Ascending aorta (tissue), 2 donors: ENCODE results near the gene TPSAB1. TPM values are rescaled to one million over a fixed set of nuclear protein-coding genes. Genes with fewer than 3 reads are reported as not detected.

Experiments used
- DNase-seq, 2 donors: peaks; one replicate each; pipeline ENCODE4 v3.0.0-alpha.2; 2019; ENCODE audit warnings: low spot score in 2 of 2
- H3K27ac ChIP-seq, 2 donors: fragments of 200-600 bp; sonication (generic); one replicate each; pipeline ENCODE4 v1.5.1; 2016 to 2017; ENCODE audit warnings: mild to moderate bottlenecking in 1 of 2
- H3K27me3 ChIP-seq: fragments of 200-600 bp; sonication (generic); one replicate; pipeline ENCODE4 v1.5.1; 2017
- H3K36me3 ChIP-seq, 2 donors: fragments of 200-600 bp; sonication (generic); one replicate each; pipeline ENCODE4 v1.5.1; 2016
- H3K4me1 ChIP-seq, 2 donors: fragments of 200-600 bp; sonication (generic); one replicate each; pipeline ENCODE4 v1.5.1; 2016 to 2017; ENCODE audit warnings: mild to moderate bottlenecking in 1 of 2
- H3K4me3 ChIP-seq, 2 donors: fragments of 200-600 bp; sonication (generic); one replicate each; pipeline ENCODE4 v1.5.1; 2016 to 2017; ENCODE audit warnings: mild to moderate bottlenecking in 1 of 2
- H3K9me3 ChIP-seq, 2 donors: fragments of 200-600 bp; sonication (generic); one replicate each; pipeline ENCODE4 v1.5.1; 2016
- CTCF ChIP-seq, 3 experiments: fragments of 200-600 bp in 2 of 3; fragments of 450-650 bp in 1 of 3; sonication (generic) in 2 of 3; IDR thresholded peaks; one replicate each; pipeline ENCODE4 v1.5.1; 2016 to 2019; ENCODE audit warnings: antibody characterized with exemption in 3 of 3, mild to moderate bottlenecking in 1 of 3, moderate library complexity in 1 of 3
- intact Hi-C: fragments of 100-400 bp; cut with DNase I; formaldehyde crosslinking; loops from one replicate; pipeline ENCODE4 v1.15.1; 2023
- total RNA-seq: library from RNA; depleted of rRNA; stranded (reverse); fragments of >200 nt; gene quantifications from one replicate; pipeline ENCODE4 v1.1.0, GENCODE V29; 2016

Gene TPSAB1
- total RNA-seq, 1 donor from 2014 or later, result 6.7 TPM

- no peak for TF ChIP-seq CTCF (IDR thresholded peaks at IDR 0.05)
- Histone ChIP-seq H3K4me3 (no peak overlapping the region), H3K9me3 (no peaks in the 10 kb centered on the region), H3K27me3 (no peaks in the 10 kb centered on the region), H3K4me1 (no peaks in the 10 kb centered on the region), H3K27ac (no peak overlapping the region), H3K36me3 (no peaks in the 10 kb centered on the region)
- intact Hi-C loops, result loop anchor here (10.0 kb wide), 1 partner anchor 52 kb away; no protein-coding TSS in a partner anchor
- no peak for DNase-seq
Observed at GRCh38 chr16:1212616-1213194, 27.8 kb upstream of the TPSAB1 start.

GRCh38 chr16:1213231-1213630 is 27.3 kb upstream of the TPSAB1 start:
- no peaks in the 10 kb centered on the region for H3K27me3 ChIP-seq
- H3K9me3 ChIP-seq, result no peaks in the 10 kb centered on the region
- H3K4me1 ChIP-seq, result no peaks in the 10 kb centered on the region
- no peak overlapping the region for H3K4me3 ChIP-seq
- intact Hi-C loops, result loop anchor here (10.0 kb wide), 1 partner anchor 52 kb away; no protein-coding TSS in a partner anchor
- TF ChIP-seq CTCF (IDR thresholded peaks at IDR 0.05), result no peak
- peaks cover 0 to 2% of the 10 kb centered on the region in 2 donors for H3K36me3 ChIP-seq
- H3K27ac ChIP-seq, result no peak overlapping the region
- no peak for DNase-seq

GRCh38 chr16:1213796-1214372 is 26.6 kb upstream of the TPSAB1 start:
- Histone ChIP-seq H3K4me3 (no peak overlapping the region), H3K27ac (no peak overlapping the region), H3K9me3 (no peaks in the 10 kb centered on the region), H3K27me3 (no peaks in the 10 kb centered on the region), H3K4me1 (no peaks in the 10 kb centered on the region), H3K36me3 (peaks cover 0 to 2% of the 10 kb centered on the region in 2 donors)
- intact Hi-C loops, result loop anchor here (10.0 kb wide), 1 partner anchor 51 kb away; no protein-coding TSS in a partner anchor
- no peak for TF ChIP-seq CTCF (IDR thresholded peaks at IDR 0.05)
- DNase-seq, result no peak

- Histone ChIP-seq H3K27me3 (no peaks in the 10 kb centered on the region), H3K36me3 (peaks cover 0 to 2% of the 10 kb centered on the region in 2 donors), H3K27ac (no peak overlapping the region), H3K4me3 (no peak overlapping the region), H3K9me3 (no peaks in the 10 kb centered on the region), H3K4me1 (no peaks in the 10 kb centered on the region)
- no peak for DNase-seq
- no peak for TF ChIP-seq CTCF (IDR thresholded peaks at IDR 0.05)
- intact Hi-C loops, result loop anchor here (10.0 kb wide), 1 partner anchor 50 kb away; no protein-coding TSS in a partner anchor
Observed at GRCh38 chr16:1214719-1215118, 25.8 kb upstream of the TPSAB1 start.

- TF ChIP-seq CTCF (IDR thresholded peaks at IDR 0.05), result no peak
- intact Hi-C loops, result loop anchor here (10.0 kb wide), 1 partner anchor 49 kb away; no protein-coding TSS in a partner anchor
- no peaks in the 10 kb centered on the region for H3K27me3 ChIP-seq
- H3K36me3 ChIP-seq, result peaks cover 0 to 2% of the 10 kb centered on the region in 2 donors
- no peaks in the 10 kb centered on the region for H3K4me1 ChIP-seq
- H3K9me3 ChIP-seq, result no peaks in the 10 kb centered on the region
- H3K27ac ChIP-seq, result no peak overlapping the region
- DNase-seq, result no peak
- no peak overlapping the region for H3K4me3 ChIP-seq
Observed at GRCh38 chr16:1215574-1216295, 24.8 kb upstream of the TPSAB1 start.
